Skin of body (tissue), 2 donors: ENCODE measurements around the gene TAF11L5. TPM values are rescaled to one million over a fixed set of nuclear protein-coding genes. Genes with fewer than 3 reads are reported as not detected.

Source experiments
- small RNA-seq: library from RNA; depleted of rRNA; stranded (forward); fragments of <200 nt; gene quantifications from one replicate; pipeline ENCODE3, GENCODE V24; 2014; ENCODE audit warnings: low replicate concordance
- total RNA-seq: library from RNA; depleted of rRNA; stranded (reverse); fragments of >200 nt; gene quantifications from one replicate; pipeline ENCODE4 v1.2.3, GENCODE V29; 2014

Gene TAF11L5
- total RNA-seq, 1 donor from 2014 or later = not detected

Small RNA genes within 50 kb of the gene (small RNA-seq; reads per million reads assigned to genes)
- not detected for gene AC106774.3

Other genes with a start within 250 kb of the TAF11L5 start
- gene TAF11L2, start 27.0 kb upstream of the TAF11L5 start, total RNA-seq = not detected
- gene TAF11L3, start 6.9 kb upstream of the TAF11L5 start, total RNA-seq = not detected
- not detected for gene TAF11L4, start 3.4 kb upstream of the TAF11L5 start, total RNA-seq
- gene TAF11L6, start 3.4 kb downstream of the TAF11L5 start, total RNA-seq = not detected
- not detected for gene TAF11L7, start 60.5 kb downstream of the TAF11L5 start, total RNA-seq
- gene TAF11L8, start 65.7 kb downstream of the TAF11L5 start, total RNA-seq = not detected
- gene TAF11L9, start 69.2 kb downstream of the TAF11L5 start, total RNA-seq = not detected
- not detected for gene TAF11L10, start 72.6 kb downstream of the TAF11L5 start, total RNA-seq
- gene TAF11L11, start 78.9 kb downstream of the TAF11L5 start, total RNA-seq = not detected
- not detected for gene TAF11L12, start 85.2 kb downstream of the TAF11L5 start, total RNA-seq
- not detected for gene TAF11L13, start 106.9 kb downstream of the TAF11L5 start, total RNA-seq
- gene TAF11L14, start 109.2 kb downstream of the TAF11L5 start, total RNA-seq = not detected